Psoas muscle (tissue), 8 donors: Measurements from ENCODE around the gene FETUB. TPM values are rescaled to one million over a fixed set of nuclear protein-coding genes. Genes with fewer than 3 reads are reported as not detected.

Experiments
- ATAC-seq, 4 donors: fragments of 200-7000 bp; cut with Tn5 transposase; one replicate each; pipeline ENCODE4 v1.9.1; 2020; ENCODE audit warnings: moderate library complexity in 3 of 4, mild to moderate bottlenecking in 2 of 4
- DNase-seq, 2 donors: peaks; one replicate each; pipeline ENCODE4 v3.0.0-alpha.2; 2020
- H3K27ac ChIP-seq: fragments of 200-600 bp; one replicate; pipeline ENCODE4 v1.8.0; 2022
- H3K27me3 ChIP-seq, 3 donors: fragments of 200-600 bp in 1 of 3; one replicate each; pipeline versions ENCODE4 v1.6.1 to v1.8.0; 2013 to 2022; ENCODE audit warnings: low read length in 2 of 3, mild to moderate bottlenecking in 2 of 3, moderate library complexity in 1 of 3; ENCODE audit not compliant: insufficient read depth in 3 of 3
- H3K36me3 ChIP-seq, 2 donors: fragments of 200-600 bp in 1 of 2; one replicate each; pipeline versions ENCODE4 v1.6.1 to v1.8.0; 2013 to 2022; ENCODE audit warnings: low read depth in 1 of 2, mild to moderate bottlenecking in 1 of 2, moderate library complexity in 1 of 2; ENCODE audit not compliant: insufficient read depth in 1 of 2
- H3K4me1 ChIP-seq: fragments of 200-600 bp; one replicate; pipeline ENCODE4 v1.8.0; 2022
- H3K4me3 ChIP-seq: fragments of 200-600 bp; one replicate; pipeline ENCODE4 v1.8.0; 2022; ENCODE audit warnings: mild to moderate bottlenecking
- H3K9me3 ChIP-seq: fragments of 200-600 bp; one replicate; pipeline ENCODE4 v1.8.0; 2022
- CTCF ChIP-seq: fragments of 200-600 bp; IDR thresholded peaks from one replicate; pipeline ENCODE4 v1.8.0; 2022; ENCODE audit warnings: antibody characterized with exemption
- WGBS, 3 donors: extraction: QIAGEN DNeasy Blood & Tissue Kit; methylation state at CpG; one replicate each; pipeline versions ENCODE4 v1.1.6 to v1.1.7; 2013; 5-methylcytosine and 5-hydroxymethylcytosine counted together
- intact Hi-C, 2 donors: fragments of 100-400 bp; cut with DNase I; formaldehyde crosslinking; loops; one replicate each; pipeline versions ENCODE4 v1.11.0 to v1.14.2; 2022
- polyA plus RNA-seq, 3 donors: library from polyadenylated mRNA; stranded (reverse); fragments of 200-250 nt; gene quantifications; one replicate each; pipeline ENCODE4 v1.2.3, GENCODE V29; 2013
- total RNA-seq, 4 donors: library from RNA; stranded (reverse); fragmentation: NEBNext Ultra II Directional in 2 of 4; extraction: Animal tissue kit (Norgen Biotek cat#: 25700) in 2 of 4; gene quantifications; one replicate each; pipeline versions ENCODE4 v1.2.1 to v1.2.4, GENCODE V29; 2021 to 2023
- donor health status: healthy with polysubstance abuse.
- donor health status: DM: no; HTN: no; CAD: no; lungs with moderate emphysema.
- donor health status: Bipolar disorder and iron deficiency.
- donor health status: healthy.
- donor health status: DM: yes; HTN: yes; CAD: no.
- donor health status: DM: no; HTN: no; CAD: no.
- donor health status: DM: no; HTN: no; CAD: no.
- donor health status: DM: yes; HTN: yes; CAD: no.

Gene FETUB
- total and polyA plus RNA-seq, 7 donors, result not detected

GRCh38 chr3:186612721-186613636 lies 27.2 kb upstream of the FETUB start, which contains the start of gene AHSG:
AHSG (plus strand) TSS chr3:186613060; CDS start chr3:186613142, 82 bp downstream.
- Histone ChIP-seq H3K36me3 (no peaks in the 10 kb centered on the region), H3K9me3 (no peaks in the 10 kb centered on the region), H3K4me1 (no peaks in the 10 kb centered on the region), H3K4me3 (no peak within 1 kb of the TSS), H3K27me3 (peaks cover 0 to 20% (median 0%) of the 10 kb centered on the region in 3 donors), H3K27ac (no peak within 1 kb of the TSS)
- TF ChIP-seq CTCF, result no peak
- ATAC-seq, result no peak
- DNase-seq, result no peak
- WGBS, 3 donors, result 75 to 81% (median 79%) methylated on average over 7 of the region's 7 CpGs
- intact Hi-C loops, result loop anchor here (5.0 to 10.0 kb wide), 2 partner anchors 552 to 554 kb away; no protein-coding TSS in a partner anchor

GRCh38 chr3:186613637-186614265 lies 26.4 kb upstream of the FETUB start:
- Histone ChIP-seq H3K27me3 (peaks cover 0 to 27% (median 0%) of the 10 kb centered on the region in 3 donors), H3K9me3 (no peaks in the 10 kb centered on the region), H3K4me1 (no peaks in the 10 kb centered on the region), H3K27ac (no peak overlapping the region), H3K4me3 (no peak overlapping the region), H3K36me3 (no peaks in the 10 kb centered on the region)
- ATAC-seq (no peak), DNase-seq (no peak)
- no peak for TF ChIP-seq CTCF
- intact Hi-C loops, result loop anchor here (2.0 to 10.0 kb wide), 3 partner anchors 207 to 554 kb away; no protein-coding TSS in a partner anchor
- whole genome bisulfite sequencing, 3 donors, result 46 to 61% (median 50%) methylated on average over 4 of the region's 4 CpGs

GRCh38 chr3:186614266-186614596 lies 26.0 kb upstream of the FETUB start:
- 54 to 57% (median 56%) methylated on average over 6 of the region's 6 CpGs for WGBS, 3 donors
- ATAC-seq (no peak), DNase-seq (no peak)
- Histone ChIP-seq H3K27ac (no peak overlapping the region), H3K4me1 (no peaks in the 10 kb centered on the region), H3K36me3 (no peaks in the 10 kb centered on the region), H3K27me3 (peaks cover 0 to 30% (median 0%) of the 10 kb centered on the region in 3 donors), H3K9me3 (no peaks in the 10 kb centered on the region), H3K4me3 (no peak overlapping the region)
- no peak for TF ChIP-seq CTCF
- intact Hi-C loops, result loop anchor here (2.0 to 10.0 kb wide), 3 partner anchors 207 to 553 kb away; no protein-coding TSS in a partner anchor

- H3K4me3 ChIP-seq, result no peak overlapping the region
- peak; percentile 96 for TF ChIP-seq CTCF
- peak; percentile 75 to 83 (median 79) for ATAC-seq
- DNase-seq, result peak; percentile 61 to 72
- H3K36me3 ChIP-seq, result no peaks in the 10 kb centered on the region
- peaks cover 0 to 30% (median 0%) of the 10 kb centered on the region in 3 donors for H3K27me3 ChIP-seq
- no peak overlapping the region for H3K27ac ChIP-seq
- H3K4me1 ChIP-seq, result no peaks in the 10 kb centered on the region
- intact Hi-C loops, result loop anchor here (2.0 to 10.0 kb wide), 4 partner anchors 206 to 552 kb away; no protein-coding TSS in a partner anchor
- whole genome bisulfite sequencing, 3 donors, result 27 to 34% (median 32%) methylated on average over 16 of the region's 16 CpGs
- no peaks in the 10 kb centered on the region for H3K9me3 ChIP-seq
Observed at GRCh38 chr3:186614597-186615483, 25.4 kb upstream of the FETUB start.
